ENCODE measurements around the gene PRKACA.

DNA sequence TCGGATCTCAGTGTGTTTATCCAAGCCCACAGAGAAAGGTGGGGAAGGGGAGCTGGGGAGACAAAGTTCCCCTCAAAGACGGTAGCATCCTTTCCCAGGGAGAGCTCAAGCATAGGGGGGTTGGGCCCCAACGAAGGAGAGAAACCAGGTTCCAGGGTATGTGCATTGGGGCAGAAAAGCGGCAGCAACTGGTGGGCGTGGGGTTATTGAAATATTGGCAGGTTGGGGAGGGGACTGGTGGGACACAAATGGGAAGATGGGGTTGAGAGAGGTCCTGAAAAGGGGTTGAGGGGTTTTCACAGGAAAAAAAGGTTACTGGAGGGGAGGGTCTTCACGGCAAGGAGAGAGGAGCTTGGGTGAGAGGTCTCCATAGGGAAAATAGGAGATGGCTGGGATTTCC lies 17.8 kb upstream of the PRKACA start:
- no peak for TF ChIP-seq EZH2phosphoT487 (IDR thresholded peaks at IDR 0.05; ENCODE audit: borderline replicate concordance, low read depth, low read length)
- TF ChIP-seq, protein P1, sequence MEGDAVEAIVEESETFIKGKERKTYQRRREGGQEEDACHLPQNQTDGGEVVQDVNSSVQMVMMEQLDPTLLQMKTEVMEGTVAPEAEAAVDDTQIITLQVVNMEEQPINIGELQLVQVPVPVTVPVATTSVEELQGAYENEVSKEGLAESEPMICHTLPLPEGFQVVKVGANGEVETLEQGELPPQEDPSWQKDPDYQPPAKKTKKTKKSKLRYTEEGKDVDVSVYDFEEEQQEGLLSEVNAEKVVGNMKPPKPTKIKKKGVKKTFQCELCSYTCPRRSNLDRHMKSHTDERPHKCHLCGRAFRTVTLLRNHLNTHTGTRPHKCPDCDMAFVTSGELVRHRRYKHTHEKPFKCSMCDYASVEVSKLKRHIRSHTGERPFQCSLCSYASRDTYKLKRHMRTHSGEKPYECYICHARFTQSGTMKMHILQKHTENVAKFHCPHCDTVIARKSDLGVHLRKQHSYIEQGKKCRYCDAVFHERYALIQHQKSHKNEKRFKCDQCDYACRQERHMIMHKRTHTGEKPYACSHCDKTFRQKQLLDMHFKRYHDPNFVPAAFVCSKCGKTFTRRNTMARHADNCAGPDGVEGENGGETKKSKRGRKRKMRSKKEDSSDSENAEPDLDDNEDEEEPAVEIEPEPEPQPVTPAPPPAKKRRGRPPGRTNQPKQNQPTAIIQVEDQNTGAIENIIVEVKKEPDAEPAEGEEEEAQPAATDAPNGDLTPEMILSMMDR (conservative IDR thresholded peaks at IDR 0.05; ENCODE audit: low read length), result no peak

Measured in OCI-LY7 (cell line).